Measurements from ENCODE around the gene NAV2.

NAV2 gene

GRCh38 chr11:19686234-19686633 lies 26.4 kb upstream of the NAV2 start:
- no peak for DNase-seq

DNA sequence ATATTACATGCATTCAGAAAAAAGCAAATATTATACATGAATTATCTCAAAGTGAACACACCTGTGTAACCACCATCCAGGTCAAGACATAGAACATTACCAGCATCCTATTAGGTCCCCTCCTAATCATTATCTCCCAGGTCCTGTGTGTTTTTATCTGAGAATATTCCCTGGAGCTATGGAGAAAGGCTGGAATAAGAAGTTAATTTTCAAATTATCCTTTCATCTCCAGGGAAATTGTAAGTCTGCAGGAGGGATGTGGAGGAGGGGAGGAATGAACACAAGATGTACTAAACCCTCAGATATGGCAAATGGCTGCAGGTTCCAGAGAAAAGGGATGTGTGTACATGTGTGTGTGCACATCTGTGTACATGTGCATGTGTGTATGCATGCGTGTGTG lies 25.2 kb upstream of the NAV2 start:
- DNase-seq: no peak

- no peak for DNase-seq
Observed at GRCh38 chr11:19689281-19690000, 23.2 kb upstream of the NAV2 start.

- DNase-seq: no peak
Observed at GRCh38 chr11:19690885-19691284, 21.8 kb upstream of the NAV2 start.

- DNase-seq: peak; percentile 62
Observed at GRCh38 chr11:19691815-19692500, 20.7 kb upstream of the NAV2 start.

GRCh38 chr11:19693146-19693545 lies 19.5 kb upstream of the NAV2 start:
- DNase-seq: no peak

DNA sequence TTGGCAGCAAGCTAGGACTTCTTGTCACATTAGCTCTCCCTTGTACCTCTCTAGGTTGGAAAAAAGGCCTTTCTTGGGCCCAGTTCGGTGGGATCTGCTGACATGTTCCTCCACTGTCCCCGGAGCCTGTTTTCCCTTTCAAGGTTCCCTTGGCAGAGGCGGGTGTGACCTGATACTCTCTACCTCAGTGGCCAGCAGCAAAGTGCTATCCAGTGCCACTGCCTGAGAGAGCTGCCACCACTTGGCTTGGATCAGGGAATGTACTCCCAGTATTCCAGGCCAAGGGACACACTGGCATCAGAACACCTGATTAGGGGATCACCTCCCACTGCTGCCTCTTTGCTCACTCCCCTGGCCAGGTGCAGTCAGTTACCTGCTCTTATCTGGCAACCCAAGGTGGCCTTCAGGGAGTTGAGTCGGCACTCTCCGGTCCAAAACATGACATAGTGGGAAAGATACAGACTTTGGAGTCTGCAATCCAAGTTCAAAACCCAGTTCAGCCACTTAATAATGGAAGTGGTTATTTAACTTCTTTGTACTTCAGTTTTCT lies 17.8 kb upstream of the NAV2 start:
- no peak for DNase-seq

GRCh38 chr11:19696073-19696472 lies 16.6 kb upstream of the NAV2 start:
- no peak for DNase-seq

GRCh38 chr11:19696904-19697303 lies 15.7 kb upstream of the NAV2 start:
- no peak for DNase-seq

DNA sequence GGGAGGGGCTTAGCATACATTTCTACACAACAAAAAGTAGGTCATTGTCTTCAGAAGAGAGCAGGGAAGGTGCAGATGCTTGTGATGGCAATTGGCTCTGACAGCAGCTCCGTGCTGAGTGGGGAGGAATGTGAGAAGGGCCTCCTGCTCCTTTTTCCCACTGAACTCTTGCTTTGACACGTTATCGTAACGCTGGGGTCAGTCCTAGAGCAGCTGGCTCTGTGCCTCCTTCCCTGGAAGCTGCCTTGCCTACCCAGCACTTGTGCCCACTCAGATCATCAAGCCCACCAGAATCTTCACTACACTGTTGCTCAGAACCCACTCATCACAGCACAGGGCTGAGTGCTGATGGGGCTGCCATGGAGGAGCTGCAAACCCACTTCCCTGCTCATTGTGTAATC lies 14.9 kb upstream of the NAV2 start:
- no peak for DNase-seq

DNA sequence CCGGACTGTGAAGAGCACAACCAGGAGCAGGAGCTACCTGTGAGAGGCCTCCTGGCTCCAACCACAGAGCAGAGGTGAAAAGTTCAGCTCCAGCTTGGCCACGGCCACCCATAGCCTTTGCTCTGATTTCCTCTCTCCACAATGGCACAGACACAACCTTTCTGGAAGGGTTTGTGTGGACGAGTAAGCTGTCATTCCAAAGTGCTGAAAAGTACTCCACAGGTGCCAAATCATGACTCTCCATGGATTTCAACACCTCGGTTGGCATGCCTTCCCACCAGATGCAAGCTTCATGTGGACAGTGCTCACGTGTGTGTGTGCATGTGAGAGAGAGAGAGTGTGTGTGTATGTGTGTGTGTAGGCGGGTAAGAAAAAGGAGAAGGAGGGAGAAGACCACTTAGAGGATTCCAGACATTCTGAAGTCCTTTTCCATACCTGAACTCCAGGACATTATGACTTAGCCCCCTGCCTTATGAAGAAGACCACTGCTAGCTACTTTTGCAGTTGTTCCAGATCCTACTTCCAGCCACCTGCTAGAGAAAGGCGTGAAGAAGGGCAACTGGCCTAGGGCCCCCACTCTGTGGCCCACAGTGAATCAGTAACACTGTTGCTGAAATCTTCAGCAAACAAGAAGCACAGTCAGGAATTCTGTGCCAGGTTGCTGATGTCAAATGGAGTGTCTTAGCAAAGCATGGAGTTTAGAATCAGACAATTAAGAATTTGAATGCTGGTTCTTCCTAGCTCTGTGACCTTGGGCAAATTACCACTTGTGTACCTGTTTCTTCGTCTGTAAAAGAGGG lies 13.9 kb upstream of the NAV2 start:
- DNase-seq: no peak

GRCh38 chr11:19701421-19701820 lies 11.2 kb upstream of the NAV2 start:
- DNase-seq: no peak

- DNase-seq: no peak
Observed at GRCh38 chr11:19702620-19703019, 10.0 kb upstream of the NAV2 start.

- DNase-seq: no peak
Observed at GRCh38 chr11:19703211-19703610, 9.4 kb upstream of the NAV2 start.

- no peak for DNase-seq
Observed at GRCh38 chr11:19704213-19704612, 8.4 kb upstream of the NAV2 start.

GRCh38 chr11:19705936-19706335 lies 6.7 kb upstream of the NAV2 start:
- DNase-seq: no peak

GRCh38 chr11:19711911-19712280 lies 741 bp upstream of the NAV2 start:
- DNase-seq: no peak

GRCh38 chr11:19713196-19714021 lies 772 bp downstream of the NAV2 start:
- no peak for DNase-seq

DNA sequence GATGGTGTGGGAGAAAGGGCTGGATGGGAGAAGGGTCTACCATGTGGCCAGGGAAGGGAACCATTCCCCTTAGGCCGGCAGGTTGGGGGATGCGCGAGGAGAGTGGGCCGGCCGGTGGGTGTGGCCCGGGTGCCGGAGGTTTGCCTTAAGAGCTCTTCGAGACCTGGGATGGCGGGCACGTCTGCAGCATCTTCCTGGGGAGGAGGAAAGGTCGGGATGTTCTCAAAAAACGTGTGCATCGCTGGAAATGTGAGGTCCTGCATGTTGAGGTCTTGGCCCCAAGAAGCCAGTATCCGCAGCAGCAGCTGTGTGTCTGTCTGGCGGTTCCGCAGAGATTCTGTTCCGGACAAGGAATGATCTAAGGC lies 1.4 kb downstream of the NAV2 start:
- DNase-seq: no peak

GRCh38 chr11:19714387-19715363 lies 2.0 kb downstream of the NAV2 start:
- peak; percentile 25 for DNase-seq

GRCh38 chr11:19715373-19715772 lies 2.7 kb downstream of the NAV2 start:
- no peak for DNase-seq

- DNase-seq: no peak
Observed at GRCh38 chr11:19718051-19718450, 5.4 kb downstream of the NAV2 start.

All from NCI-H524 treated with DMSO at 0.1 percent for 48 hours (cell line).